GM19452 (cell line): ENCODE results near the gene KCTD12.

Source experiments
- ATAC-seq: cut with Tn5 transposase; IDR thresholded peaks from one replicate; pipeline ENCODE4 v1.9.1; 2021; ENCODE audit not compliant: unreplicated experiment

Gene KCTD12

DNA sequence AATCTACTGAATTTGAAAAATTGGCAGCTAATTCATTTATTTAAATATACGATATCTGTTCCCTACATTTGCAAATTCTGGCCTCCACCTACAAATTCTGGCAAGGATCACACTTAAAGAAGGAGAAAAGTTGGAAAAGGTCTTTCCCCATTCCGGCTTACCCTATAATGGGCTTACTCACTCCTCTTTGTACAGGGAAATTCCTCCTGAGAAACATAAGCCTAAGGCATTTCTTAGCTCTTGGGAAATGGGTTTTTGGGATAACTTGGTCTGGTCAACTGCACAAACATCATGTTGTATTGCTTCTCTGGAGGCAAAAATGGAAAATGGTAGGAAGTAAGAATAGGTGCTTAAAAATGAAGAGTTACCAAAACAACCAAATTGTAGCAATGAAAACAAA lies 25.5 kb downstream of the KCTD12 start:
- no peak for ATAC-seq

DNA sequence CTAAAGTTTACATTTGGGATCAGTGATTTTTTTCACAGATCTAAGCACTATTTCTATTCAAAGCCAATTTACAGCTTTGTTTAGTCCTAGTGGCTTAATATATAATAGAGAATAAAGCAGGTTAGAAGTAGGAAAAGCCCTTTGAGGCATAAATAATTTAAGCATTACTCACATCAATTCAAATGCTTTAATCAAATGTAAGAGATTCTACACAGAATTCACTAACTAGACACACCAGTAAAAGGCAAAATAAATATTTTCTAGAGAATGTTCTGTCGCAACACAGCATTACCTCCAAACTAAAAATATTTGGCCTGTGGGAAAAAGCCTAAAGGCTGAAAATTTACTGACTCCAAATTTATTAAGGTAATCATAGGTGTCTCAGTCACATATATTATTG lies 31.3 kb downstream of the KCTD12 start:
- ATAC-seq = no peak

DNA sequence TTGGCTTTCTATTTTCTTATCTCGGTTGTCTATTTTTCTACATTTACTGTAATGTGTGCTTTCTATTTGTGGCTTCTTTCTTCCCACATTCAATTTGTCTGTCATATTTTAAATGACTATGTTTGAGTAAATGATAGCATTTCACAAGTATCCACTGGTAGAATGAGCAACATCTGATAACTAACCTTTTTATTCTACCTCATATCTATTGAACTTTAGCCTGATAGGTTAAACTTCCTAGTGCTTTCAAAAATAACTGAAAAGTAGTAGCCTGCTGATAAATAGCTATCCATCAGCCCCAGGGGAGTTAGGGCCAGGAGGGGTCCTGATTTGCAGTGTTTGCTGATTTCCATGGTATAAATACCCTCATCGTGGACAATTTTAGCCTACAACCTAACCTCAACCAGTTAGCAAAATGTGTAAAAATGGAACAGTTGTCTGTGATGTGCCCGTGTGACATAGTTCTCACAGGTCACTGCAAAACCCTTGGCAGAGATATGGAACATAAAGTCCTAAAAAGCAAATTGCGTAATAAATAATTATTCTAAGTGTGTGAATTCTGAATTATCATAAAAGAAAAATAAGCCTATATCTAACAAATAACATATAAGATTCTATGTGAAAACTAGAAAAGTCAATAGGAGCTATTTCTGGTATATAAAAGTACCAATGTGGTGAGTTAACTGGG lies 32.1 kb downstream of the KCTD12 start:
- no peak for ATAC-seq

DNA sequence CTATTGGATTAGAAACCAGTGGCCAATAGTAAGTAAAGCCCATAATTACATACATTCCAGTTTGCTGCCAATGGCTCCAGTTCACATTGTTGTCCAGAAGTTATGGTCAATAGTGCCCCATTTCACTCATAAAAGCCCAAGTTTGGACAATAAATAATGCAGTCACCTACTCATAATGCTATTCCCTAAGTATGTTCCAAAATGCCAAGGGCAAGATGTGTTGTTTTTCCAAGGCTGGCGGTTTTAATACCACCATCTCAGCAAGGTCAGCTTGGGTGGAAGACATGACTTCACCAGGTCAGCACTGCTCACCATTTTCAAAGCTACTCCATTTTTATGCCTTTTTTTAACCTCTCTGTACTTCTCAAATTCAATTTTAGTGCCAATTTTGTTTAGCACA lies 32.7 kb downstream of the KCTD12 start:
- no peak for ATAC-seq

DNA sequence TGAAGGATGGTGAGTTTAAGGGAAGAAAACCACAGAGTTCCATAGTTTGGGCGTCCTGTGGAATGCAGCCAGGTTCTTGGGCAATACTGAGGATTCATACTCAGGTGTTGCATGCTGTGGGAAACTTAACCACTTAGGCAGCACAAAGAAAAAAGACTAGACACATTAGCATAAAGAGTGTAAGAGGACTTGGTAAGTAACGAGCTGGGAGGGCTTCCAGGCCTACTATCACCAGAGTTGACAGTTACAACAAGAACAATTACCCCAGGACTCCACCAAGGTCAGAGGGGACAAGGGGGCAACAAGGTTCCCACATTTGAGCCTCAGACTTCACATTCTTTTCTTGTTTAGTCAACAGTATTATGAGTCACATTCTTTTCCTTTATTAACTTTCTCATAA lies 33.2 kb downstream of the KCTD12 start:
- ATAC-seq = no peak

DNA sequence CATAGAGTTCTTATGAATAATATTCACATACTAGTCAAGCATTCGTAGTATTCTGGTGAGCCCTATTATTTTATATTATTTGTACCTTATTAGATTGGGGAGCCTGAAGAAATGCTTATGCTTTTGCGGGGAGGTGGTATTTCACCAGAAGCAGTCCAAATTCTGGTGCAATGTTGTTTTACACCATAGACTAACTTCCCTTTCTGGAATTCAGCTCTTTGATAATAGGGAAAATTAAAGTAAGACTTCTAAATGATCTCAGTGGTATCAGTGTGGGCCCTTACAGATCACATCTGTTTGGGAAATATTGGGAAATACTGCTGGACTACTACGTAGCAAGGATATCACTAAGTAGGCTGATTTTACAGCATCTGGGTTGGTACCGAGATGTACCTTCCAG lies 34.2 kb downstream of the KCTD12 start:
- ATAC-seq = no peak

DNA sequence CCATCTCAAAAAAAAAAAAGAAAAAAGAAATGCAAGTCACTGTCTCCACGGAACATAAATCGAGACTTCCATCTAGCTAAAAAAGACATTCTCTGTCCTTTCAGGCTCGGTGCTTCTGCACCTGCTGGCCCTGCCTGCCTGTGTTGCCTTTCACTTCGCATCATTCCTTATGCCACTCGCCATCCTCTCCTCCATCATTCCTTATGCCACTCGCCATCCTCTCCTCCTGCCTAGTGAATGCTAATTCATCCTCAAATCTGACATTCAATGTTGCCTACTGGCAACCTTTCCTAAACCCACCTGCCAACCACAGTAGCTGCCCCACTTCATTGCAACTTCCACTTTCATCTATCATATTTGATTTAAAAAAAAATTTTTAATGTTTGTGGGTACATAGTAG lies 36.7 kb downstream of the KCTD12 start:
- ATAC-seq = no peak

DNA sequence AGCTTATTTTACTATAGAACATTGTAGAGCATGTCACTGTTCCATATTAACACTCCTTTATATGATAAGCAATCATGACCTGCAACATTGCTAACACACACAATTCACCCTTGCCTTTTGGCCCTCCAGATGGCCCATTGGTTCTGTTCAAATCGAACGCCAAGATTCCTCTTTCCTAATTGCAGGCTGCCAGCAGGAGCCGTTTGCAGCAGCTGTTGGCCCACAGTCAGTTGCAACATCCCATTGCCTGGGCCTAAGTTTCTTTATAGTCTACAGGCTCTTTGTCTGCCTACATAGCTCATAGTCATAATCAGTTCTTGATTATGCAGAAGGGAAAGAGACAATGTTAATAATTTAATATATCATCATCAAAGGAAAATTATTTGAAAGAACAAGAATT lies 37.6 kb downstream of the KCTD12 start:
- ATAC-seq = no peak

DNA sequence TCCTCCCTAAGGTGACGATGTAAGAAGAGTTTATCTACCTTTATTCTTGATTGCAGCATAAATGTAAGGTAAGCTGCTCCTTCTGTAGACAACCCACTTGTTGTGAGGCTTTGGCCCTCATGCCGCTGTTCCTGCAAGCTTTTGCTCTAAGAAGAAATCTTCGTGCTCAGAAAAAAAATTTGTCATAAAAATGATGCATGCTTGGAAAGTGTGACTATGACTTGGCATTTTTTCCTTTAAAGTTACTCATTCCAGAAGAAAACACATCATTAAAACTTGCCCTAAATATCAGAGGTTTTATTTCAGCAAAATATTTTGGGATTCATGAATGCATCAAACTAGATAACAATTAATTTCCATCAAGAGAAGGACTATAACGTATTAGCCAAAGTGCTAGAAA lies 39.8 kb downstream of the KCTD12 start:
- no peak for ATAC-seq

DNA sequence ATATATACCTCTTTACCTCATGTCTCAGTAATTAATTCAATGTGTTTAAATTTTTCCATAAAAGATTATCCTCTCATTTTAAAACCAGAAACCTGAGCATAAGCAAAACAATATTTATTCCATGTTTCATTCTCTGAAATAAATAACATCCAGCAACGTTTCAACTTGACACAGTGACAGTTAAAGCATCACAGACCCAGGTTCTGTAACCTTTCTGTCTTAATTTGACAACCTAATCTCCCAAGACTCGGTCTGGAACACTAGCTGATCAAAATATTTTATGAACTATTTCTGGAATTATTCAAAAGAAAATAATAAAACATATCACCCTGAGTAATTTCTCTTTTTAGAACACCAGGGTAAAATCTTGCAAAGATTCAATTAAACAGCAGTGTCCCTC lies 40.3 kb downstream of the KCTD12 start:
- ATAC-seq = no peak

DNA sequence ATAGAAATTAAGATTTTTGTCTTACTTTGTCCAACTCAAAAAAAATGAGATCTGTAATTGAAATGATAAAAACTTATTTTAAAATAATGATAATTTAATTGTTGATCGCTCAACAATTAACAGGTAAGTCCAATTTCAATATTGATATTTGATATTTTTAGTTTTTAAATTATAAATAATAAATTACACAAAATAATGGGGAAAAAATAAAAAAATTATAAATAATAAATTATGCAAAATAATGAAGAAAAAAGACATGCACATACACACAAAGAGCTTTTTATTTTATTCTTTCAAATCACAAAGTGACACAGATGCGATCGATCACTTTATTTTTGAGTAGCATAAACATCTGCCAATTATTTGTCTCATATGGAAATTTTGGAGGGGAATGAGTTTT lies 40.8 kb downstream of the KCTD12 start:
- no peak for ATAC-seq

DNA sequence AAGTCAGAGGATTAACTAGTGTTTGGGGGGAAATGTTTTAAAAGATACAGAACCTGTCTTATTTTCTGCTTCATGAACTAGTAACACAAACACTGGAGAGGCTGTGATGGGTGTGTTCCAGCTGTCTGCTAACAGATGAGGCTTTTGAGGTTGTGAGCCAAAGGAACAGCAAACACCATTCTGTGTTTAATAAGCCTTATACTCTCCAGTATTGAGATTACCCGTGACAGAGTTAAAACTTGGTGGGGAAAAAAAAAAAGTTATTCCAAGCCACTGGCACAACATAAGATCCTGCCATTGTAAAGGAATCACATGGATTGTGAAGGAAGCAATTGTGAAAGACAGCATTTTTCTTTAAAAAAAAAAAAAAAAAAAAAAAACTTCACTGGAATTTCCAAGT lies 48.4 kb downstream of the KCTD12 start:
- ATAC-seq = no peak

DNA sequence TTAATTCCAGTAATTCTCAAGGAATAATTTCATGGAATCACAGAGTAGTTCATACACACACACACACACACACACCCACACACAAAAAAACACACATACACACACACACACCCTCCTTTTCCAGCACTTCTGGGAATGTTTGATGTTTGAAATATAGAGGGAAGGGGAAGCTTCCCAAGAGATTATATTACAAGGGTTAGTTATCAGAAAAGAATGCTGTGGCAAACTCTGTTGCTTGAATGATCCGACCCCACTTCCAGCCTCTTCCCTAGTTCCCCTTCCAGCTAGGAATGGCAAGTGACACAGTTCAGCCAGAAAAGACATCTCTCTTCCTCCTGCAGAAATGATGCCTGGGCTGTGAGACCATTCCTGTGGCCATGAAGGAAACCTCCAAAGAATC lies 49.9 kb downstream of the KCTD12 start:
- ATAC-seq = no peak

DNA sequence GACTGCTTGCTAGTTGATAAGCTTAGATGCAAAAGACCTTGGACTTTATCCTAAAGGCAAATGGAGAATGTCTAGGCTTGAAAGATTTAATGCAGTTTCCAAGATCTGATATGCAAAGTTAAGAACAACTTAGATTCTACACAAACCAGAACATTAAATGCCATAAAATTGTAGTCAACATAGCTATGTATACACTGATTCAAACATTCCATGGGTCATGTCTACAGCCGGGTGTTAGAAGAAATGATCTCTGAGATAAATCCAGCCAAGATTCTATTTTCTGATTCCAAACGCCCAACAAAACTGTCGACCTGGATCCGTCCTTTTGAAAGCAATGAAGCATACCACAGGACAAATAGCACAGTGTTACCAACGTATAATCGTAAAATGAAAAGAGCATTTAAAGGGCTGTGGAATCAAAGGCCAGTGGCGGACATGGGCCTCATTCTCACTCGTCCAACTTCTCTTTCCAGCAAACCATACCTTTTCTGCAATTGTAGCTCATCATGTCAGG lies 52.7 kb downstream of the KCTD12 start:
- no peak for ATAC-seq

DNA sequence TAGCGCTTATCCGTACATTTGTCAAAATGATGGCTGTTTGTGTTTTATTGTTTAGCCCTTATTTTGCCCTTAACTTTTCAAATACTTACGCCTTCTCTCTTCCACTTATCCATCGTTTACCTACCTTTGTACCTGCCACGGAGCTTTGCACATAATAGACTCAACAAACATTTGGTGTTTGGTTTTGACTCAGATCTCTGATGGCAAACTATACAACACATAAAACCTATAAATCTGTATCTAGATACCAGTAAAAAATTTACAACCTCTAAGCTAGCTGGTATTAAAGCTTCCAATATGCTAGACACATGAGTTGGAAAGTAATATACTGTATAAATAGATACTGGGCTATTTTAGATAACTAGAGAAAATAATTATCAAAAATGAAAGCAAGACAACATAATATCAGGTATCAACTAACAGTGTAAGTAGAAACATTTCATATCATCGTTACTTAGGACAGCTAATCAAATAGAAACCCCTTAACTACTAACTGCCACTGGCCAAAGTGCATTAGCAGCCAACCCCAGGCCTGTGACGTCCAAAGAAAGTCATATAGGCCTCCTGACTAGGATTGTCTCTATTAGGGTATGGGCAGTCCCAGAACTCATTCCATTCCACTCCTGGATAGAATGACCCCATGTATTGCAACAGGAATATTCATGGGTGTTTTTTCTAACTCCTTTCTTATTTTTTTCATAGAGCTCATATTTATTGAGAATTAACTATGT lies 53.8 kb downstream of the KCTD12 start:
- no peak for ATAC-seq

DNA sequence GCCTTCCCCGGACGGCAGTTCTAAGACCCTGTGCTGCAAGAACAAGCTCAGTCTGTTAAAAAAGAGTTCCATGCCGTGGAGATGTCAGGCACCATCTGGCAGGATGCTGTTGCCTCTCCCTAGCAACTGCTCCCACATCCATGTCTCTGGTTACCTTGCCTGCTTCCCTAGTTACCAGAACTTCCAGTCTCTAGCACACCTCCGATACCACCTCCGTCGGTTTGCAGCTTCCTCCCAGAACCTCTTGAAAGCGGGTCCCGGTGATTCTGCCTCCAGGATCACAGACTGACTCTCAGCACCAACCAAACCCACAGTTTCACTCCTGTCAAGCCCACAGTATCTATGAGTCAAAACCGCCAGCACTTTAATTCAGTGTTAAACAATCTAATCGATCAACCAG lies 55.4 kb downstream of the KCTD12 start:
- ATAC-seq = no peak
